Measurements from ENCODE around the gene PGM2L1.
"Not testable (repeated sequence)": the region's sequence is repeated elsewhere in the genome, so short reads cannot be mapped to it uniquely, and the experiment has no call there.

Gene PGM2L1

GRCh38 chr11:74397501-74398243 is 561 bp downstream of the PGM2L1 start:
- DNase-seq = peak; percentile 70

GRCh38 chr11:74392256-74392655 is 6.0 kb downstream of the PGM2L1 start:
- DNase-seq = no peak

- no peak for DNase-seq
These were observed 7.0 kb downstream of the PGM2L1 start for GRCh38 chr11:74391193-74391592.

GRCh38 chr11:74390697-74391096 is 7.5 kb downstream of the PGM2L1 start:
- DNase-seq = no peak

- DNase-seq = peak; percentile 42
These were observed 9.4 kb downstream of the PGM2L1 start for GRCh38 chr11:74388678-74389327.

GRCh38 chr11:74384641-74385040 is 13.6 kb downstream of the PGM2L1 start:
- no peak for DNase-seq

GRCh38 chr11:74380746-74381439 is 17.3 kb downstream of the PGM2L1 start:
- peak; percentile 98 for DNase-seq

GRCh38 chr11:74377689-74378088 is 20.5 kb downstream of the PGM2L1 start:
- no peak for DNase-seq

- no peak for DNase-seq
These were observed 24.9 kb downstream of the PGM2L1 start for GRCh38 chr11:74373382-74373781.

- DNase-seq = peak; percentile 44
These were observed 26.8 kb downstream of the PGM2L1 start for GRCh38 chr11:74371269-74372052.

GRCh38 chr11:74370123-74370522 is 28.1 kb downstream of the PGM2L1 start:
- DNase-seq = no peak

DNA sequence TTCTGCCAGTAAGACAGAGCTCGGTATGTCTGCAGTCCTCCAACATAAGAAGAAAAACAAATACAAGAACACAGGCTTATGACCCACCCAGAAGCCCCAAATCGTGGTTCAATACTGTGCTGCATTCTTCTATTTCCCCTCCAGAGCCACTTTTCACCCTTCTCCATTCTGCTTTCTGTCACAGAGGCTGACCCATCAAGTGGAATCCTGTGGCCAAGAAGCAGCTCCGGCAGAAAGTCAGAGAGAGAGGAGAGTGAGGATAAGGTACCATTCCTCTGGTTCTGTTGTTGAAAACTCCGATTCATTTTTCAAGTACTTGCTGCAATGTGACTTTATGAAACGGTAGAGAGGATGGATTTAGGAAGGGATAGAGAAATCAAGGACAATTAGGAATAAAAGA is 30.4 kb downstream of the PGM2L1 start:
- no peak for DNase-seq

- DNase-seq = no peak
These were observed 31.7 kb downstream of the PGM2L1 start for GRCh38 chr11:74366576-74366975.

GRCh38 chr11:74365805-74366204 is 32.4 kb downstream of the PGM2L1 start:
- not testable (repeated sequence) for DNase-seq

DNA sequence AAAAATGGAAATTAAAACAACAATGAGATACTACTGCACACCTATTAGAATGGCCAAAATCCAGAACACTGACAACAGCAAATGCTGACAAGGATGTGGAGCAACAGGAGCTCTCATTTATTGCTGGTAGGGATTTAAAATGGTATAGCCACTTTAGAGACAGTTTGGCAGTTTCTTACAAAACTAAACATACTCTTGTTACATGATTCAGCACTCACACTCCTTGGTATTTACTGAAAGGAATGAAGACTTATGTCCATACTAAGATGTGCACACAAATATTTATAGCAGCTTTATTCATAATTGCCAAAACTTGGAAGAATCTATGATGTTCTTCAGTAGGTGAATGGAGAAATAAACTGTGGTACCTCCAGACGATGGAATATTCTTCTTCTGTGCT is 40.8 kb downstream of the PGM2L1 start:
- DNase-seq = no peak

DNA sequence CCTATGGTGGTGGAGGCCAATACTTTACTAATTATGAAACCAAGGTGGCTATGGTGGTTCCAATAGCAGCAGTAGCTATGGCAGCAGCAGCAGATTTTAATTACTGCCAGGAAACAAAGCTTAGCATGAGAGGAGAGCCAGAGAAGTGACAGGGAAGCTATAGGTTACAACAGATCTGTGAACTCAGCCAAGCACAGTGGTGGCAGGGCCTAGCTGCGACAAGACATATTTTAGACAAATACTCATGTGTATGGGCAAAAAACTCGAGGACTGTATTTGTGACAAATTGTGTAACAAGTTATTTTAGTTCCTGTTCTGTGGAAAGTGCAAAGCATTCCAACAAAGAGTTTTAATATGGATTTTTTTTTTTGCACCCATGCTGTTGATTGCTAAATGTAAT is 42.6 kb downstream of the PGM2L1 start:
- no peak for DNase-seq

DNA sequence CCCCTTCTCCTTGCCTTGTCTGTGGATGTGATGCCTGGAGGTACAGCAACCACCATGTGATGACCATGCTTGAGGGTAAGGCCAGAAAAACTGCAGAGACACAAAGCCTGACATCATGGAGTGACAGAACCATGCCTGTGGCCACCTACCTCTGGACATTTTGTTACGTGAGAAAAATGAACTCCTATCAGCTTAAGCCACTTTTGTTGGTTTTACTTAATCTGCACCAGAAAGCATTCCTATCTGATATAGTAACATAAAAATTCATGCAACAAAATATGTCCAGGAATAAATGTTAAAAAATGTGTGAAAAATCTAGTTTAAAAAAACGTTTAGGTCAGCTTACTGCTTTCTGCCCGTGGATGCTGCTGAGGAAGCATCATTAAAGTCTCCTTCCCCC is 44.2 kb downstream of the PGM2L1 start:
- DNase-seq = no peak

DNA sequence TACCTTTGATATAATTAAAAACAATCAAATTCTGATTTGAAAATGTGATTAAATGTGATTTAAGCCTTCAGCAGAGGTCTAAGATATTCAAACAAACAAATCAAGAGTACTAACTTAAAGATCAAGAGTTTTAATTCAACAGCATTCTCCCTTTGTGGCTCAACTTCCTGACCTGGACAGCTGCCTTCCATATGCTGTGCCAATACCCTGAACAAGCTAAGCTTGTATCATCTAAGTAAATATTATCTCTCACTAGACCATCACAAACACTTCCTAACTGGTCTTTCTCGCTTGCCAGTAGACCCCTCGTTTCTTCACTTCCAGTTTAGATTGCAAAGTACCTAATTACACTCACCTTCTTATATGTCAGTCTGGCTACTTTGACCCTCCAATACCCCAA is 50.9 kb downstream of the PGM2L1 start:
- DNase-seq = no peak

DNA sequence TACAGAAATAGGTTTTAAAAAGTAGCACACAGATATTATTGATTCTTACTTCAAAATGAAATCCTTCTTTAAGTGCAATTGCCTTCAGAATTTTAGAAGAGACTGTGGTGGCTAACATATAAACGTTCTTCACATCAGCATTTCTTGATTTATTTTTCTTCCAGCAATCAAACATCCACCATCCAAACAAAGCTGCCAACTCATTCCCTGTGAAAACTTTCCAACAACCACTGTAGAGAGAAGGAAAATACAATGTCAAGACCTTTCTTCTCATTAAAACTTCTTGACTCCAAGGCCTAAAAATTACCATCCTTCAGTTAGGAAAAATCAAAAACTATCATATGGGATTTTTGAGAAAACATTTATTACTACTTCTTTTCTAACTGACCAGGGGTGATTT is 52.8 kb downstream of the PGM2L1 start:
- no peak for DNase-seq

DNA sequence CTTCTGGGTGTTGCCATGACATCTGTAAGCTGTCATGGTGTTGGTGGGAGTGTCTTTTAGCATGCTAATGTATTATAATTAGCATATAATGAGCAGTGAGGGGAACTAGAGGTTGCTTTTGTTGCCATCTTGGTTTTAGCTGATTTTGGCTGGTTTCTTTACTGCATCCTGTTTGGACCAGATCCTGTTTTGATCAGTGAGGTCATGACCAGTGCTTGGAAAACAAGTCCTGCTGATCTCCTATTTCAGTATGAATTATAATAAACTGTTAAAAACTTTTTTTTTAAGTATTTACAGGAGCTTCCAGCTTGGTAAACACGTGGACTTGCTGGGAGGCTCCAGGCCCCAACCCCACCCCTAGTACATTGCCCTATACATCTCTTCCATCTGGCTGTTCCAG is 56.3 kb downstream of the PGM2L1 start:
- DNase-seq = no peak

- DNase-seq = no peak
These were observed 58.6 kb downstream of the PGM2L1 start for GRCh38 chr11:74339619-74340018.

DNA sequence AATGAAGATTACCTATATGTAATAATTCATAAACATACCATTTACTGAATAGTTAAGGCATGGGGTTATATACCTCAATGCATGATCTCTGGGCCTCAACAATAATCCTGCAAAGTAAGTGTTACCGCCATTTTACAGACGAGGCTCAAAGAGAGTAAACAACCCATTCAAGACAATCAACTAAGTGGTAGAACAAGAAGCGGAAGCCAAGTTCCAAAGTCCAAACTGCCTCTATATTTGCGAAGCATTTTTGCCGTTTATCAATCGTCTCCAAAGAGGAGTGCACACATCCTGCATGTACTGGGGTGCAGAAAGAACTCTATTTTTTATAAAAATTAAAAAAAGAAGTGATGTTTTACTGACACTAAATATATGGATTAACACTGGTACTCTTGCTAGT is 59.3 kb downstream of the PGM2L1 start:
- DNase-seq = no peak

DNA sequence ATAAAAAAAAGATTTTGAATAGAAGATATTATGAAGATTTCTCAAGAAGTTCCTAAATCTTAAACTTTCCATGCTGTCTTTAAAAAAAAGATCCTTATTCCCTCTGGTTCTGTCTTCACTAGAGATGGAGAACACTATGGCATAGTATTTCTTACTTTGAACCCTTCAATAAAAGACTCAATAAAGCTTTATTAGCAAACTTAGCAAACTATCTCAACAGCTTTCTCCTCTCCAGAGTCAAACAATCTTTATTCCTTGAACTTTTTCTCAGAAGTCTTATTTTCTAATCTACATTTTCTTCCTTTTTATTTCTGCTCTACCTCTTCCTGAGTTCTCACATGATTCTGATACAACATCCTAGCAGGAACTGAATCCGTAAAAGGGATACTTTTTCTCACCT is 65.0 kb downstream of the PGM2L1 start:
- DNase-seq = no peak

Measured in NCI-H2029 (cell line).